ENCODE measurements around the gene LIG1.

Gene LIG1

DNA sequence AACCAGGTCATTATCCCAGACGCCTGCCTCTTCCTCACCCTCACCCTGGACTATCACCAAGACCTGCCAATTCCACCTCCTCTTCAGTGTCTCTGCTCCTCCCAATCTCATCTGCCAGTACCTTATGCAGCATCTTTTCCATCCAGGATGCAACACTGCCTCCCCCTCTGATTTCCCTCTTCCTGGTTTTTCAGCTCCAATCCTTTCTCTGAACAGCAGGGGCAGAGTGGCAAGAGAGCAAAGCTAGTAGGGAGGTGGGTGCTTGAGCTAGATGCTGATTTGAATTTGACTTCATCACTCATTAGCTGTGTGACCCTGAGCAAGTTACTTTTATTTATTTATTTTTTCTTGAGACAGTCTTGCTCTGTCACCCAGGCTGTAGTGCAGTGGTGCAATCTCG, 100.7 kb downstream of the LIG1 start:
- DNase-seq, result no peak

All from cerebellar nuclear complex (tissue), 1 donor.